Measurements from ENCODE around the gene TFAP2E.

Gene TFAP2E

DNA sequence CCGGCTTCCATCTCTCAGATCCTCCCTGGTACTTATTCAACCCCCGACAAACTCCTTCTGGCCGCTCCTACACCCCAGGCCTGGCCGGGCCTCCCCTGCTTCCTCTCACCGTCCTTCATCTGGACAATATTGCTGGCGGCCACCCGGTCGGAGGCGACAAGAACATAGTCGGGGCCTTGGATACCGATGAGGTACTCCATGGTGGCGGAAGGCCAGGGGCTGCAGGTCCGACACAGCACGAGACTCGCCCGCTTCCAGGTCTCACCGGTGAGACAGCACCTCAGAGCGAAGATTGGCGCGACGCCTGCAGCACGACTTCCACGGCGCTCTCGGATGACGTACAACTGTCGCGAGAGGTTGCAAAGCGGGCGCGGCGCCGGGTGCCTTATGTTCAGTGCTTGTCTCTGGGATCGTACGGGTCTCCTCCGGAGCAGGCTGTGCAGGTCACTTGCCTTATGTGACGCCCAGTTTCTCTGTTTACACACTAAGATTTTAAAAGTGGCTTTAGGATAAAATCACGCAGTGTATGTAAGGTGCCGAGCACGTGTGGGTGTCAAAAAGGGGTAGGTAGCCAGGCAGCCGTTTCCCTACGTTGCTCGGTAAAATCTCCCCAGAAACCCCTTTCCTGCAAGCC lies 68.2 kb downstream of the TFAP2E start, which contains the start of gene PSMB2:
Gene PSMB2 (minus strand): TSS at position 294 of the 634 bp plus-strand sequence. CDS start 94 bp downstream, at position 200.
- peak; percentile 48 to 95 (median 86) for DNase-seq

- no peak for DNase-seq
Observed at GRCh38 chr1:35642471-35642955, 69.4 kb downstream of the TFAP2E start.

- no peak for DNase-seq
Observed at GRCh38 chr1:35644204-35644603, 71.1 kb downstream of the TFAP2E start.
